Breast epithelium (tissue), 4 donors: Measurements from ENCODE around the gene ATP8B3. TPM values are rescaled to one million over a fixed set of nuclear protein-coding genes. Genes with fewer than 3 reads are reported as not detected.

Source experiments
- DNase-seq, 2 donors: peaks; one replicate each; pipeline ENCODE4 v3.0.0-alpha.2; 2019; ENCODE audit warnings: low spot score in 2 of 2
- H3K27ac ChIP-seq, 2 donors: fragments of 200-600 bp; sonication (generic) in 1 of 2; one replicate each; pipeline ENCODE4 v1.5.1; 2016 to 2019; ENCODE audit warnings: mild to moderate bottlenecking in 1 of 2
- H3K27me3 ChIP-seq, 2 donors: fragments of 200-600 bp; sonication (generic) in 1 of 2; one replicate each; pipeline versions ENCODE4 v1.5.1 to v1.6.0; 2017 to 2019; ENCODE audit warnings: control low read depth in 1 of 2, mild to moderate bottlenecking in 1 of 2
- H3K36me3 ChIP-seq: fragments of 200-600 bp; one replicate; pipeline ENCODE4 v1.5.1; 2019
- H3K4me1 ChIP-seq, 2 donors: fragments of 200-600 bp; sonication (generic); one replicate each; pipeline ENCODE4 v1.5.1; 2016 to 2019; ENCODE audit warnings: control low read depth in 1 of 2
- H3K4me3 ChIP-seq, 3 donors: fragments of 200-600 bp; sonication (generic); 1 replicate in 2 of 3; 2 replicates in 1 of 3; pipeline ENCODE4 v1.5.1; 2016 to 2019; ENCODE audit warnings: mild to moderate bottlenecking in 3 of 3, moderate library complexity in 2 of 3
- H3K9me3 ChIP-seq, 2 donors: fragments of 200-600 bp; sonication (generic) in 1 of 2; one replicate each; pipeline ENCODE4 v1.5.1; 2016 to 2019; ENCODE audit warnings: control low read depth in 1 of 2
- POLR2A ChIP-seq: fragments of 450-650 bp; IDR thresholded peaks from one replicate; pipeline ENCODE4 v1.6.1; 2016; ENCODE audit warnings: antibody characterized with exemption, mild to moderate bottlenecking, moderate library complexity
- POLR2AphosphoS5 ChIP-seq, 3 donors: sonication (generic); formaldehyde crosslinking; IDR thresholded peaks; one replicate each; pipeline ENCODE4 v1.6.1; 2017; ENCODE audit warnings: antibody characterized with exemption in 3 of 3
- intact Hi-C: fragments of 100-400 bp; cut with DNase I; formaldehyde crosslinking; loops from one replicate; pipeline ENCODE4 v1.15.1; 2023; ENCODE audit warnings: low total_unique reads
- total RNA-seq, 3 donors: library from RNA; depleted of rRNA; stranded (reverse); fragments of >200 nt; gene quantifications; one replicate each; pipeline ENCODE4 v1.1.0, GENCODE V29; 2016
- TF ChIP-seq, protein P1 (sequence below), 3 donors: fragments of 450-650 bp; IDR thresholded peaks; one replicate each; pipeline ENCODE4 v1.5.1; 2016 to 2017; ENCODE audit warnings: antibody characterized with exemption in 3 of 3, mild to moderate bottlenecking in 3 of 3, moderate library complexity in 3 of 3

Gene ATP8B3
- total RNA-seq, 3 donors from 2014 or later, result 0.66 to 1.4 (median 1.0) TPM

DNA sequence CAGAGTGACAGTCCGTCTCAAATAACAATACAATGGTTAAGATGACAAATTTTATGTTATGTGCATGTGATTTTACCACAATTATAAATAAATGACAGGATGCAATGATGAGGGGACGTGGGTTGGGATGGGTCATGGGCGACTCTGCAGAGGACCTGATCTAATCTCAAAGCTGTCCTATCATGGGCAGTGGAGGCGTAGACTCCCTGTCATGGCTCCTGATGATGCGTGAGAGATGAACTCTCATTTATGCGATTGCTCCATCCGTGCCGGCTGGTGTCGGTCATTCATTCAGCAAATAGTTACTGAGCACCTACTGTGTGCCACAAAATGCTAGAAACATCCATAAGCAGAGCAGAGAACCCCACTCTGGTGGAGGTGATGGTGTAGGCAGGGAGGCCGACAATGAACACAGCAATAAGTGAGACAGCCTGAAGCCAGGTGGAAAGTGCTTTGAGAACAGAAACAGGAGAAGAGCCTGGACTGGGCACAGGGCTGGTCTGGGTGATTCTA lies 37.9 kb upstream of the ATP8B3 start:
- intact Hi-C loops, result no loop called here

DNA sequence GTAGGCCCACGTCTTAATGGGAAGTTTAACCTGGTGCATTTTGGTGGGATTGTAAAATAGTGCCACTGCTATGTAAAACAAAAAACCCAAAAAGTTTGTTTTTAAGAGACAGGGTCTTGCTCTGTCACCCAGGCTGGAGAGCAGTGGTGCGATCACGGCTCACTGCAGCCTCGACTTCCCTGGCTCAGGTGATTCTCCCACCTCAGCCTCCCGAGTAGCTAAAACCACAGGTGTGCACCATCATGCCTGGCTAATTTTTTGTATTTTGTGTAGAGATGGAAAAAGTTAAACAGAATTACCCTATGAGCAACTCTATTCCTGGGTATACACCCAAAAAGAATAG lies 37.0 kb upstream of the ATP8B3 start:
- Histone ChIP-seq H3K36me3 (no peaks in the 10 kb centered on the region), H3K4me3 (no peak overlapping the region), H3K9me3 (no peaks in the 10 kb centered on the region), H3K27me3 (no peaks in the 10 kb centered on the region), H3K27ac (peak overlapping the region; percentile 98 to 99), H3K4me1 (peaks cover 20 to 46% of the 10 kb centered on the region in 2 donors)
- intact Hi-C loops, result no loop called here
- TF ChIP-seq POLR2AphosphoS5 (IDR thresholded peaks at IDR 0.05), result no peak
- TF ChIP-seq, protein P1, sequence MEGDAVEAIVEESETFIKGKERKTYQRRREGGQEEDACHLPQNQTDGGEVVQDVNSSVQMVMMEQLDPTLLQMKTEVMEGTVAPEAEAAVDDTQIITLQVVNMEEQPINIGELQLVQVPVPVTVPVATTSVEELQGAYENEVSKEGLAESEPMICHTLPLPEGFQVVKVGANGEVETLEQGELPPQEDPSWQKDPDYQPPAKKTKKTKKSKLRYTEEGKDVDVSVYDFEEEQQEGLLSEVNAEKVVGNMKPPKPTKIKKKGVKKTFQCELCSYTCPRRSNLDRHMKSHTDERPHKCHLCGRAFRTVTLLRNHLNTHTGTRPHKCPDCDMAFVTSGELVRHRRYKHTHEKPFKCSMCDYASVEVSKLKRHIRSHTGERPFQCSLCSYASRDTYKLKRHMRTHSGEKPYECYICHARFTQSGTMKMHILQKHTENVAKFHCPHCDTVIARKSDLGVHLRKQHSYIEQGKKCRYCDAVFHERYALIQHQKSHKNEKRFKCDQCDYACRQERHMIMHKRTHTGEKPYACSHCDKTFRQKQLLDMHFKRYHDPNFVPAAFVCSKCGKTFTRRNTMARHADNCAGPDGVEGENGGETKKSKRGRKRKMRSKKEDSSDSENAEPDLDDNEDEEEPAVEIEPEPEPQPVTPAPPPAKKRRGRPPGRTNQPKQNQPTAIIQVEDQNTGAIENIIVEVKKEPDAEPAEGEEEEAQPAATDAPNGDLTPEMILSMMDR (IDR thresholded peaks at IDR 0.05), result no peak
- no peak for TF ChIP-seq POLR2A
- DNase-seq, result no peak

More for the DNA sequence above, 37.9 kb upstream of the ATP8B3 start:
- Histone ChIP-seq H3K4me3 (no peak overlapping the region), H3K4me1 (peaks cover 11 to 40% of the 10 kb centered on the region in 2 donors), H3K27ac (no peak overlapping the region), H3K9me3 (no peaks in the 10 kb centered on the region), H3K36me3 (no peaks in the 10 kb centered on the region), H3K27me3 (no peaks in the 10 kb centered on the region)
- TF ChIP-seq POLR2A, result no peak
- no peak for DNase-seq

DNA sequence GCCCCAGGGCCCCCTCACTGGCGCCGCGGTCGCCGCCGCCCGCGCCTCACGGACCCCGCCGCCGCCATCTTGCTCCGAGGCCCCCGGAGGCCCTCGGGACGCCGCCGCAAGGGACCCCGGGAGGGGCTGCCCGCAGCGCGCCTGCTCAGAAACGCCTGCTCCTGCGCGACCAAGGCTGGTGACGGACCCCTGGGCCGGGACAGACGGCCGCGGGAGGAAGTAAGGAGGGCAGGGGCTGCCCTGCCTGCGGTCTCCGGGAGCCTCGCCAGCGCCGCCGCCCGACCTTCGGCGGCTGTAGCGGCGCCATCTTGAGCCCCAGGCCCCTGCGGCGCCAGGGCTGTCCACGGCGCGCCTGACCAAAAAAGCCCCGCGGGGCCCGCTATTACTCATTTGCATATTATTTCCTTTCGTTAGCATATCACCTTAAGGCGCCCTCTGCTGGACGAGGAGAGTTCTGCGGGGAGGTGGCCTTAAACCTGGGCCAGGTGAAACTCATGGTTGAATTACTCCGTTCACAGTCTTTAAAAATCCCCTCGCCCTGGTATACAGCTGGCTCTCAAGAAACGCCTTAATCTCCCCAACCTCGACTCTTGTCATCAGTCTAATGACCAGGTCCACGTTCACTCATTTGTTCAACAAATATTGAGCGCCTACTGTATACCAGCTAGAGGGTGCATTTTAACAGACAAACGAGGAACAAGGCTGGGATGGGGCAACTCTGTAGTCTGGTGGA lies 36.5 kb upstream of the ATP8B3 start, which contains the start of gene REXO1:
Gene REXO1 (minus strand): TSS at position 85 of the 733 bp plus-strand sequence. CDS start 125 bp downstream, outside the sequence.
- H3K36me3 ChIP-seq, result no peaks in the 10 kb centered on the region
- peak within 1 kb of the TSS; percentile 99 to 100 (median 100) for H3K4me3 ChIP-seq
- intact Hi-C loops, result no loop called here
- no peaks in the 10 kb centered on the region for H3K27me3 ChIP-seq
- H3K27ac ChIP-seq, result peak within 1 kb of the TSS; percentile 98 to 99
- peak; percentile 96 to 98 for DNase-seq
- H3K9me3 ChIP-seq, result no peaks in the 10 kb centered on the region
- H3K4me1 ChIP-seq, result peaks cover 21 to 45% of the 10 kb centered on the region in 2 donors
- TF ChIP-seq, protein P1 (IDR thresholded peaks at IDR 0.05), result peak; percentile 90 to 95 (median 92)
- TF ChIP-seq POLR2A (no peak), POLR2AphosphoS5 (IDR thresholded peaks at IDR 0.05) (peak; percentile 76 to 89 (median 77))

DNA sequence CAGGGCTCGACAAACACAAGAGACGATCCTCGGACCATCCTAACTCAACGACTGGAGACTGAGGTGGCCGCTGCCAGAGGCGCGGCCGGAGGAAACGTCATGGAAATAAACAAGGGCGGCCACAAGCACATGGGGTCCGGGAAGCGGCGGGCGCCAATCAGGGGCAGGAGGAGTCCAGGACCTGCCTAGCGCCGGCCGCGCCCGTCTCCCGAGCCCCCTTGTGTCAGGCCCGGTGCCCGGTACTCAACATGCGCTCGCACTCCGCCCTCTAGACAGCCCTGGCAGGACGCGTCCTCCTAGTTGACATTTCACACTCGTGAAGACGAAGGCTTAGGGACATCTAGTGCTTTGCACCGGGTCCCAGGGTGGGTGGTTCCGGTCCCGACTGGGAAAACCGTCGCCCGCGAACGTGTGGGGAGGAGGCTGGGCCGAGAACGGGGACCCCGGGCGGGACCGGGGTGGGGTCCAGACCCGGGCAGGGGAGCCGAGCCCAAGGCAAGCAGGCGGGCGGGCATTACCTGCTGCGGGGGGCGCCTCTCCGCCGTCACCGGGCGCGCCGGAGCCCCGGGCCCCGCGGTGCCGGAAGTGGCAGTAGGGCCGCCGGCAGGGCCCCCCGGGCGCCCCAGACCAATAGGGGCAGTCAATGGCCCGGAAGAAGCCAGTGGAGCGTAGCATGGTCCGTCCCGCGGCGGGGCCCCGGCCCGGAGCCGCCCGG lies 35.8 kb upstream of the ATP8B3 start:
- TF ChIP-seq POLR2A, result no peak
- Histone ChIP-seq H3K27ac (peak overlapping the region; percentile 98 to 99), H3K9me3 (no peaks in the 10 kb centered on the region), H3K27me3 (no peaks in the 10 kb centered on the region), H3K4me1 (peaks cover 25 to 48% of the 10 kb centered on the region in 2 donors), H3K36me3 (no peaks in the 10 kb centered on the region), H3K4me3 (peak overlapping the region; percentile 99 to 100 (median 100))
- DNase-seq, result no peak
- intact Hi-C loops, result no loop called here

DNA sequence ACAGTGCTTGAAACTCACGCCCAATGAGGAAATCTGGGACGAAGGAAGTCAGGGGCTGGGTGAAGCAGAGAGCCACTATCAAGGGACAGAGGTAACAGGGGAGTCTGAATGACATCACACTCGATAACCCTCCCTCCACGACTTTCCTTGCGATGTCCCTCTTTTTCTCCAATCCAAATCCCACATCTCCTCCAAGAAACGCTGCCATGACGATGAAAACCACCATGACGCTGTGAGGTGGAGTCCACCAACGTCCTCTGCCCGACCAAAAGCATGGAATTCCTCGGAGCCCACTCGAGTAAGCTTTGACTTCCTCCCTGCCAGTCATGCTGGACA lies 35.2 kb upstream of the ATP8B3 start:
- H3K4me3 ChIP-seq, result peak overlapping the region; percentile 99 to 100 (median 100)
- no peaks in the 10 kb centered on the region for H3K27me3 ChIP-seq
- TF ChIP-seq, protein P1 (IDR thresholded peaks at IDR 0.05), result no peak
- TF ChIP-seq POLR2A, result no peak
- TF ChIP-seq POLR2AphosphoS5 (IDR thresholded peaks at IDR 0.05), result no peak
- no peaks in the 10 kb centered on the region for H3K36me3 ChIP-seq
- no peaks in the 10 kb centered on the region for H3K9me3 ChIP-seq
- DNase-seq, result no peak
- H3K27ac ChIP-seq, result peak overlapping the region in 1 of 2 donors; percentile 99
- peaks cover 30 to 51% of the 10 kb centered on the region in 2 donors for H3K4me1 ChIP-seq
- intact Hi-C loops, result no loop called here
